H1 (cell line): ENCODE results near the gene USP20. TPM values are rescaled to one million over a fixed set of nuclear protein-coding genes. Genes with fewer than 3 reads are reported as not detected.

Source experiments
- TAF7 ChIP-seq: optimal IDR thresholded peaks from 2 replicates; pipeline ENCODE3; 2011; ENCODE audit warnings: low read depth, mild to moderate bottlenecking, inconsistent platforms, low read length, moderate library complexity, borderline replicate concordance
- polyA plus RNA-seq, 7 experiments: library from polyadenylated mRNA; depleted of rRNA in 3 of 7; stranded (reverse) in 5 of 7; unstranded in 2 of 7; fragments of >200 nt in 5 of 7; fragments of 200-250 nt in 2 of 7; gene quantifications; 1 replicate in 5 of 7; 2 replicates in 1 of 7; 4 replicates in 1 of 7; pipeline versions ENCODE4 v1.2.1 to v1.2.3, GENCODE V29; 2011 to 2013; ENCODE audit warnings: missing spikeins in 2 of 7, mixed read lengths in 2 of 7
- total RNA-seq: library from RNA; stranded (reverse); fragmentation: NEBNext Ultra II Directional; extraction: Animal tissue kit (Norgen Biotek cat#: 25700); gene quantifications from 2 replicates; pipeline ENCODE4 v1.2.1, GENCODE V29; 2021

USP20 gene
- total and polyA plus RNA-seq, 2 of the 8 experiments (the other 6 are each of a cell fraction or from before 2014, with no cell fraction given), result 13.4 to 23.0 TPM

DNA sequence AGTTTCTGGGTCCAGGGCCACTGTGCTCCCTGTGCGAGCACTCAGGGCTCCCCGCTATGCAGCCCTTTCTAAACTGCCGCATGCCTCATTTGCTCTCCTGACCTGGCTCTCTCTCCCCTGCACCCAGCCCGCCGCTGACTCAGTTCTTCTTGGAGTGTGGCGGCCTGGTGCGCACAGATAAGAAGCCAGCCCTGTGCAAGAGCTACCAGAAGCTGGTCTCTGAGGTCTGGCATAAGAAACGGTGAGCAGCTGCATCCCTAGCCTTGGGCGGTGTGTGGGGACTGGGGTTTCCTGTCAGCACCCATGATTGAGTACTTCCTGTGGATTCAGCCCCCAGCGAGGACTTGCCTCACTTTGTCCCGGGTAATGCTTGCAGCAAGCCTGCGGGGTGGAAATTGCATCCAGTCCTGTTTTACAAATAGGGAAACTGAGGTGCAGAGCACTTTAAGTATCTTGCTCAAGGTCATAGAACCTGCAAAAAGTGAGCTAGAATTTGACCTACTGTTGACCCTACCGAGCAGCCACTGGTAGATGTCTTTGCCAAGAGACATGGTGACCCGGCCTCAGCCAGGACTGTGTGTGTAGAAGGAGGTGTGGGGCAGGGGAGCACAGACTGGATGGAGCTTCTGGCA, 27.9 kb downstream of the USP20 start (continued):
- no peak for TF ChIP-seq TAF7
